Nephron progenitor cell (in vitro differentiated cells): ENCODE data around the gene CD96.
"Not testable (repeated sequence)": the region's sequence is repeated elsewhere in the genome, so short reads cannot be mapped to it uniquely, and the experiment has no call there.

ENCODE experiments used
- DNase-seq: peaks from one replicate; pipeline ENCODE4 v3.0.0; 2021
- H3K27ac Mint-ChIP-seq: 2 replicates; pipeline ENCODE4 v1.8.0; 2021; ENCODE audit warnings: mild to moderate bottlenecking, moderate library complexity, mixed read lengths
- H3K27me3 Mint-ChIP-seq: 2 replicates; pipeline ENCODE4 v1.8.0; 2021; ENCODE audit warnings: mild to moderate bottlenecking, low read depth, mixed read lengths; ENCODE audit not compliant: poor library complexity
- H3K36me3 Mint-ChIP-seq: 2 replicates; pipeline ENCODE4 v1.8.0; 2021; ENCODE audit warnings: low read depth, mixed read lengths
- H3K4me1 Mint-ChIP-seq: 2 replicates; pipeline ENCODE4 v1.8.0; 2021; ENCODE audit warnings: mixed read lengths
- H3K4me3 Mint-ChIP-seq: 2 replicates; pipeline ENCODE4 v1.8.0; 2021; ENCODE audit warnings: mild to moderate bottlenecking, moderate library complexity, mixed read lengths
- H3K9me3 Mint-ChIP-seq: 2 replicates; pipeline ENCODE4 v1.8.0; 2021; ENCODE audit warnings: mild to moderate bottlenecking, moderate library complexity, mixed read lengths
- CTCF ChIP-seq: fragments of 200-600 bp; sonication (generic); IDR thresholded peaks from 2 replicates; pipeline ENCODE4 v1.5.0; 2021; ENCODE audit warnings: antibody characterized with exemption

Gene CD96

GRCh38 chr3:111542611-111543300 is 759 bp downstream of the CD96 start:
- no peak overlapping the region for H3K4me3 Mint-ChIP-seq
- H3K27ac Mint-ChIP-seq, result no peak overlapping the region
- no peaks in the 10 kb centered on the region for H3K9me3 Mint-ChIP-seq
- H3K4me1 Mint-ChIP-seq, result no peaks in the 10 kb centered on the region
- no peaks in the 10 kb centered on the region for H3K27me3 Mint-ChIP-seq
- no peak for TF ChIP-seq CTCF
- DNase-seq, result no peak
- no peaks in the 10 kb centered on the region for H3K36me3 Mint-ChIP-seq

DNA sequence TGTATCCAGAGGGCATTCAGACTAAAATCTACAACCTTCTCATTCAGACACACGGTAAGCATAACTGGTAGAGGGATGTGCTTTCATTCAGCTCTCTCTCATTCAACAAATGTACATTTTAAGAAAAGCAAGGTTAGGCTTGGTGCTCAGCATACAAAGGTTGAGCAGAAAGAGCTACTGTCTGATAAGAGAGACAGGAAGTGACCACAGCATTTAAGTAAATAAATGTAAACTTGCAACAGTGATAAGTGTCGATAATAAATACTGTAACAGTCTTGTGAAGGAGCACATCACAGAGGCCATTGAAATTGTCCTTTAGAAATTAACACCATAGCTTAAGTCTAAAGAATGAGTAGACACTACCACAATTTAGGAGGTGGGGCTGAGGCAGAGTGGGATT is 3.4 kb downstream of the CD96 start:
- Mint-ChIP-seq H3K36me3 (no peaks in the 10 kb centered on the region), H3K4me3 (no peak overlapping the region), H3K27ac (no peak overlapping the region), H3K9me3 (no peaks in the 10 kb centered on the region), H3K4me1 (no peaks in the 10 kb centered on the region), H3K27me3 (no peaks in the 10 kb centered on the region)
- no peak for TF ChIP-seq CTCF
- DNase-seq, result no peak

DNA sequence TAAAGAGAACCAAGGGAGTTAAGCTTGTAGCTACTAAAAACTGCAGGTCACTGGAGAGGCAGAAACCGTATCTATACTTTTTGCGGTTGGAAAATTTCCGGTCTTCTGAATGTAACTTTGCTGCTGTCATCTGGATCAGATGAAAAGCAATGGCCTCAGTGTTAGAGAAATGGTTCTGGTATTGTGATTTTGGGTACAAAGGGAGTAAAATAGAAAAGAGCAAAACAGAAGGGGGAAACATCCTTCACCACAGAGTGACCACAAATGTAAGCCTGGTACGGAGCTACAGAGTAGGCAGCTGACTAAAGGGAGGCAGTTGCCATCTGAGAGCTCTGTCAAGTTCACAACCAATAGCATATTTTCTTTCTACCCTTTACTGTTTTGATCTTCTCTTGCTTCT is 5.6 kb downstream of the CD96 start:
- Mint-ChIP-seq H3K27ac (no peak overlapping the region), H3K4me3 (no peak overlapping the region), H3K27me3 (no peaks in the 10 kb centered on the region), H3K9me3 (no peaks in the 10 kb centered on the region), H3K36me3 (no peaks in the 10 kb centered on the region), H3K4me1 (no peaks in the 10 kb centered on the region)
- DNase-seq, result no peak
- no peak for TF ChIP-seq CTCF

DNA sequence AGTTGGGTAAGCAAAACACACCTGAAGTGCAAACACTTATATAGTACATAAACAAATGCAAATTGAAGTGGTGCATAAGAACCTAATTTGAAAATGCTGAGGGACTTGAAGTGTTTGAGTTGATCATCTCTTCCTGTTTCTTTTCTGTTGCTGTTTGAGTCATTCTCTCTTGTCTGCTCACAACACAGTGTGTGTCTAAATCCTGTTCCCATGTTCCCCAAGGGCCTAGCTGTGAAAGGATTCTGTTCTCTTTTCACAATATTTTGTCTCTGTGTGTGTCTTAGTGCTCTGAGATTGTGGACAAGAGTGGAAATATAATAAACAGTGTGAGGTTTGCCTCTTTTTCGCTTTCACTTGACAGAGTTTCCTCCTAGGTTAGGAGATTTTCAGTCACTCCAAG is 6.1 kb downstream of the CD96 start:
- no peaks in the 10 kb centered on the region for H3K9me3 Mint-ChIP-seq
- no peak overlapping the region for H3K4me3 Mint-ChIP-seq
- no peaks in the 10 kb centered on the region for H3K36me3 Mint-ChIP-seq
- no peak overlapping the region for H3K27ac Mint-ChIP-seq
- no peak for DNase-seq
- H3K4me1 Mint-ChIP-seq, result no peaks in the 10 kb centered on the region
- no peak for TF ChIP-seq CTCF
- H3K27me3 Mint-ChIP-seq, result no peaks in the 10 kb centered on the region

DNA sequence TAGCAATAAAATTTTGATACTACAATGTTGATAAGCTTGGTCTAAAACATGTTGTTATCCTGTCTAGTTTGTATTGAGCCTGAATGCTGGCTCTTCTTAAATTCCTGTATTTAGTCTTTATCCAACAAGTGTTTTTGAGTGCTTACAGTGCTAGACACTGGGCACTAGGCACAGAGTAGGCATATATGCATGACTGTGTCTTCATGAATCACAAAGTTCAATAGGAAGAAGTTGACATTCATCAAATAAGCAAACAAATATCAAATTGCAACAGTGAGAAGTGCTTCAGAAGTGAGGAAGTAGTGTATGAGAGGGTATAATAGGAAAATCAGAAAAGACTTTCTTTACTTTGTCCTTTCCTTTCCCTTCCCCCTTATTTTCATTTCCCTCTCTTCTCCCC is 6.8 kb downstream of the CD96 start:
- H3K36me3 Mint-ChIP-seq, result no peaks in the 10 kb centered on the region
- no peak for TF ChIP-seq CTCF
- H3K4me1 Mint-ChIP-seq, result no peaks in the 10 kb centered on the region
- DNase-seq, result no peak
- H3K27ac Mint-ChIP-seq, result no peak overlapping the region
- no peaks in the 10 kb centered on the region for H3K9me3 Mint-ChIP-seq
- H3K27me3 Mint-ChIP-seq, result no peaks in the 10 kb centered on the region
- H3K4me3 Mint-ChIP-seq, result no peak overlapping the region

GRCh38 chr3:111561902-111562301 is 19.9 kb downstream of the CD96 start:
- not testable (repeated sequence) for DNase-seq, H3K4me1 Mint-ChIP-seq, H3K4me3 Mint-ChIP-seq, H3K27me3 Mint-ChIP-seq, H3K27ac Mint-ChIP-seq
- Mint-ChIP-seq H3K9me3 (peaks cover 11% of the 10 kb centered on the region), H3K36me3 (peaks cover 11% of the 10 kb centered on the region)
